H1 (cell line): Measurements from ENCODE around the gene QSOX1. TPM values are rescaled to one million over a fixed set of nuclear protein-coding genes. Genes with fewer than 3 reads are reported as not detected.

ENCODE experiments used
- CHD1 ChIP-seq: IDR thresholded peaks from 2 replicates; pipeline ENCODE4 v1.6.1; 2012; ENCODE audit warnings: low read depth, low read length, improper control_type of control experiment
- SAP30 ChIP-seq: fragments of 300-600 bp; sonication (generic); IDR thresholded peaks from 2 replicates; pipeline ENCODE4 v1.7.1; 2012; ENCODE audit warnings: low read length, moderate library complexity, mild to moderate bottlenecking, inconsistent platforms; ENCODE audit not compliant: insufficient read depth, insufficient replicate concordance
- TEAD4 ChIP-seq: IDR thresholded peaks from 2 replicates; pipeline ENCODE4 v1.6.1; 2012; ENCODE audit warnings: low read depth, low read length, inconsistent platforms, mixed read lengths
- polyA plus RNA-seq, 7 experiments: library from polyadenylated mRNA; depleted of rRNA in 3 of 7; stranded (reverse) in 5 of 7; unstranded in 2 of 7; fragments of >200 nt in 5 of 7; fragments of 200-250 nt in 2 of 7; gene quantifications; 1 replicate in 5 of 7; 2 replicates in 1 of 7; 4 replicates in 1 of 7; pipeline versions ENCODE4 v1.2.1 to v1.2.3, GENCODE V29; 2011 to 2013; ENCODE audit warnings: missing spikeins in 2 of 7, mixed read lengths in 2 of 7
- total RNA-seq: library from RNA; stranded (reverse); fragmentation: NEBNext Ultra II Directional; extraction: Animal tissue kit (Norgen Biotek cat#: 25700); gene quantifications from 2 replicates; pipeline ENCODE4 v1.2.1, GENCODE V29; 2021
- TF ChIP-seq, protein P1 (sequence below): fragments of 300-600 bp; sonication (generic); IDR thresholded peaks from 2 replicates; pipeline ENCODE4 v1.7.1; 2012; ENCODE audit warnings: low read length, moderate library complexity, mild to moderate bottlenecking, inconsistent platforms; ENCODE audit not compliant: insufficient replicate concordance

QSOX1 gene
- total and polyA plus RNA-seq, 2 of the 8 experiments (the other 6 are each of a cell fraction or from before 2014, with no cell fraction given), result 97.7 to 123 TPM

DNA sequence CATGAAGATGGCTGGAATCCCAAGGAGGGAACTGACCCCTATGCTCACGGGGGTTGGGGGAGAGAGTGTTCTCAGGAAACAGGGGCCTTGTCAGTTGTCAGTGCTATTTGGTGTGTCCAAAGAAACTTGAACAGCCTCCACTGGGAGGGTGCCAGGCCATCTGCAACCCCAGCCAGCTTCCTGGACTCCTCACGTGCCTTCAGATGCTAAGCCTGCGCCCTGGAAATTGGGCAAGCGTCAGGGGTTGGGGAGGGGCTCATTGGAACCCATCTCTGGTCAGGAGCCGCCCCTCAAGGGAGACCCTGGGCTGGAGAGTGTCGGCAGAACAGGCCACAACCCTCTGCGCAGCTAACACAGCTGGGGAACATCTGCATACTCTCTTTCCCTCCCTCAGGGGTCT is 62.3 kb downstream of the QSOX1 start (continued):
- TF ChIP-seq, protein P1, sequence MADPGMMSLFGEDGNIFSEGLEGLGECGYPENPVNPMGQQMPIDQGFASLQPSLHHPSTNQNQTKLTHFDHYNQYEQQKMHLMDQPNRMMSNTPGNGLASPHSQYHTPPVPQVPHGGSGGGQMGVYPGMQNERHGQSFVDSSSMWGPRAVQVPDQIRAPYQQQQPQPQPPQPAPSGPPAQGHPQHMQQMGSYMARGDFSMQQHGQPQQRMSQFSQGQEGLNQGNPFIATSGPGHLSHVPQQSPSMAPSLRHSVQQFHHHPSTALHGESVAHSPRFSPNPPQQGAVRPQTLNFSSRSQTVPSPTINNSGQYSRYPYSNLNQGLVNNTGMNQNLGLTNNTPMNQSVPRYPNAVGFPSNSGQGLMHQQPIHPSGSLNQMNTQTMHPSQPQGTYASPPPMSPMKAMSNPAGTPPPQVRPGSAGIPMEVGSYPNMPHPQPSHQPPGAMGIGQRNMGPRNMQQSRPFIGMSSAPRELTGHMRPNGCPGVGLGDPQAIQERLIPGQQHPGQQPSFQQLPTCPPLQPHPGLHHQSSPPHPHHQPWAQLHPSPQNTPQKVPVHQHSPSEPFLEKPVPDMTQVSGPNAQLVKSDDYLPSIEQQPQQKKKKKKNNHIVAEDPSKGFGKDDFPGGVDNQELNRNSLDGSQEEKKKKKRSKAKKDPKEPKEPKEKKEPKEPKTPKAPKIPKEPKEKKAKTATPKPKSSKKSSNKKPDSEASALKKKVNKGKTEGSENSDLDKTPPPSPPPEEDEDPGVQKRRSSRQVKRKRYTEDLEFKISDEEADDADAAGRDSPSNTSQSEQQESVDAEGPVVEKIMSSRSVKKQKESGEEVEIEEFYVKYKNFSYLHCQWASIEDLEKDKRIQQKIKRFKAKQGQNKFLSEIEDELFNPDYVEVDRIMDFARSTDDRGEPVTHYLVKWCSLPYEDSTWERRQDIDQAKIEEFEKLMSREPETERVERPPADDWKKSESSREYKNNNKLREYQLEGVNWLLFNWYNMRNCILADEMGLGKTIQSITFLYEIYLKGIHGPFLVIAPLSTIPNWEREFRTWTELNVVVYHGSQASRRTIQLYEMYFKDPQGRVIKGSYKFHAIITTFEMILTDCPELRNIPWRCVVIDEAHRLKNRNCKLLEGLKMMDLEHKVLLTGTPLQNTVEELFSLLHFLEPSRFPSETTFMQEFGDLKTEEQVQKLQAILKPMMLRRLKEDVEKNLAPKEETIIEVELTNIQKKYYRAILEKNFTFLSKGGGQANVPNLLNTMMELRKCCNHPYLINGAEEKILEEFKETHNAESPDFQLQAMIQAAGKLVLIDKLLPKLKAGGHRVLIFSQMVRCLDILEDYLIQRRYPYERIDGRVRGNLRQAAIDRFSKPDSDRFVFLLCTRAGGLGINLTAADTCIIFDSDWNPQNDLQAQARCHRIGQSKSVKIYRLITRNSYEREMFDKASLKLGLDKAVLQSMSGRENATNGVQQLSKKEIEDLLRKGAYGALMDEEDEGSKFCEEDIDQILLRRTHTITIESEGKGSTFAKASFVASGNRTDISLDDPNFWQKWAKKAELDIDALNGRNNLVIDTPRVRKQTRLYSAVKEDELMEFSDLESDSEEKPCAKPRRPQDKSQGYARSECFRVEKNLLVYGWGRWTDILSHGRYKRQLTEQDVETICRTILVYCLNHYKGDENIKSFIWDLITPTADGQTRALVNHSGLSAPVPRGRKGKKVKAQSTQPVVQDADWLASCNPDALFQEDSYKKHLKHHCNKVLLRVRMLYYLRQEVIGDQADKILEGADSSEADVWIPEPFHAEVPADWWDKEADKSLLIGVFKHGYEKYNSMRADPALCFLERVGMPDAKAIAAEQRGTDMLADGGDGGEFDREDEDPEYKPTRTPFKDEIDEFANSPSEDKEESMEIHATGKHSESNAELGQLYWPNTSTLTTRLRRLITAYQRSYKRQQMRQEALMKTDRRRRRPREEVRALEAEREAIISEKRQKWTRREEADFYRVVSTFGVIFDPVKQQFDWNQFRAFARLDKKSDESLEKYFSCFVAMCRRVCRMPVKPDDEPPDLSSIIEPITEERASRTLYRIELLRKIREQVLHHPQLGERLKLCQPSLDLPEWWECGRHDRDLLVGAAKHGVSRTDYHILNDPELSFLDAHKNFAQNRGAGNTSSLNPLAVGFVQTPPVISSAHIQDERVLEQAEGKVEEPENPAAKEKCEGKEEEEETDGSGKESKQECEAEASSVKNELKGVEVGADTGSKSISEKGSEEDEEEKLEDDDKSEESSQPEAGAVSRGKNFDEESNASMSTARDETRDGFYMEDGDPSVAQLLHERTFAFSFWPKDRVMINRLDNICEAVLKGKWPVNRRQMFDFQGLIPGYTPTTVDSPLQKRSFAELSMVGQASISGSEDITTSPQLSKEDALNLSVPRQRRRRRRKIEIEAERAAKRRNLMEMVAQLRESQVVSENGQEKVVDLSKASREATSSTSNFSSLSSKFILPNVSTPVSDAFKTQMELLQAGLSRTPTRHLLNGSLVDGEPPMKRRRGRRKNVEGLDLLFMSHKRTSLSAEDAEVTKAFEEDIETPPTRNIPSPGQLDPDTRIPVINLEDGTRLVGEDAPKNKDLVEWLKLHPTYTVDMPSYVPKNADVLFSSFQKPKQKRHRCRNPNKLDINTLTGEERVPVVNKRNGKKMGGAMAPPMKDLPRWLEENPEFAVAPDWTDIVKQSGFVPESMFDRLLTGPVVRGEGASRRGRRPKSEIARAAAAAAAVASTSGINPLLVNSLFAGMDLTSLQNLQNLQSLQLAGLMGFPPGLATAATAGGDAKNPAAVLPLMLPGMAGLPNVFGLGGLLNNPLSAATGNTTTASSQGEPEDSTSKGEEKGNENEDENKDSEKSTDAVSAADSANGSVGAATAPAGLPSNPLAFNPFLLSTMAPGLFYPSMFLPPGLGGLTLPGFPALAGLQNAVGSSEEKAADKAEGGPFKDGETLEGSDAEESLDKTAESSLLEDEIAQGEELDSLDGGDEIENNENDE, result no peak
- no peak for TF ChIP-seq TEAD4
- TF ChIP-seq SAP30, result no peak
- TF ChIP-seq CHD1, result no peak
